ENCODE results near the gene SORL1-AS1.
A peak's percentile ranks its signal among the peaks of the same experiment; 100 is the strongest.

Gene SORL1-AS1

DNA sequence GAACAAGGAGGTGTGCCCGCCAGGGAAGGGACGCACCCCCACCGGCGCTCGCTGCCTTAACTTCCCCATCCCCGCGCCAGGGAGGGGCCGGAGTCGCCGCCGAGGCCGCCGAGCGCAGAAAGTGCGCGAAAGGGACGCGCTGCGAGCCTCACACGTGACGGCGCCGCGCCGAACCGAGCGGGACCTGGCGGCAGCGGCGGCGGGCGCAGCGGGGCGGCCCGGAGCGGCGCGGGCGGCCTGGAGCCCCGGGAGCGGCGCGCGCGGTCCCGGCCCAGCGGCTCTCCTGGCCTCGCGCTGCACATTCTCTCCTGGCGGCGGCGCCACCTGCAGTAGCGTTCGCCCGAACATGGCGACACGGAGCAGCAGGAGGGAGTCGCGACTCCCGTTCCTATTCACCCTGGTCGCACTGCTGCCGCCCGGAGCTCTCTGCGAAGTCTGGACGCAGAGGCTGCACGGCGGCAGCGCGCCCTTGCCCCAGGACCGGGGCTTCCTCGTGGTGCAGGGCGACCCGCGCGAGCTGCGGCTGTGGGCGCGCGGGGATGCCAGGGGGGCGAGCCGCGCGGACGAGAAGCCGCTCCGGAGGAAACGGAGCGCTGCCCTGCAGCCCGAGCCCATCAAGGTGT is 670 bp downstream of the SORL1-AS1 start, which contains the start of gene SORL1:
TSS of gene SORL1 (plus strand) at position 329 of the 623 bp plus-strand sequence. CDS start at position 347, 18 bp downstream.
- DNase-seq (ENCODE audit: low read depth): peak; percentile 69

DNA sequence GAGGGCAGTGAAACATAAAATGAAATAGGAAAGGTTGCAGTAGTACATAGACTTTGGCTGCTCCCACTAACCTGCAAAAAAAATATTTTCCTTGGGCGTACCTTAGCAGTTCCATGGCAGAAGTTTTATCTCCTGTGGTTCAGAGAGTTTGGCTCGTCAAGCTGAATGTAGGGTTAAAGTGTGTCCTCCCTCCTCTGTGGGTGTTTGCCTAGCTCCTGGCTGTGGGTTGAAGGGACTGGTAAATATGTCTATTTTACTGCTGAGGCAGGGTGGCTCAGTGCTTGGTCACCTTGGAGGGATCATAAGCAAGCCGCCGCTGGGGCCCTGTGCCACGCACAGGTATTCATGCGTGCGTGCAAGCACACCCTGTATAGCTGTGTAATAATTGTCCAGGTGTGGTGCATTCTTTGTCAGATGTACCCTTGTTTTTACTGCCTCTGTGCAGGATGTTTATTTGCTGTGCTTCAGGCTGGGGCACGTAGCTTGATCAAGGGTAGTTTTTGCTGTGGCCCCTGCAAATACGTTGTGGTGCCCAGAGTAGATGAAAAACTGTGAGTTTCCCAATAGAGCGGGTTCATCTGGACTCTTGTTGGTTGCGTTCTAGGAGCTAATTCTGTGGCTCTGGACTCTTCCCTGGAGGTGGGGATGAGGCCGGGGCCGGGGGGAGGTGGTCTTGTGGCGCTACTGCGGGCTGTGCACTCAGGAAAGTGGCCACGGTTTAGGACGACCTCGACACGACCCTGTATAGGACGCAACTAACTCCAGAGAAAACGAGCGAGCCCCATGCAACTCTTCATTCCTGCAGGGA is 1.4 kb downstream of the SORL1-AS1 start:
- no peak for DNase-seq (ENCODE audit: low read depth)

DNA sequence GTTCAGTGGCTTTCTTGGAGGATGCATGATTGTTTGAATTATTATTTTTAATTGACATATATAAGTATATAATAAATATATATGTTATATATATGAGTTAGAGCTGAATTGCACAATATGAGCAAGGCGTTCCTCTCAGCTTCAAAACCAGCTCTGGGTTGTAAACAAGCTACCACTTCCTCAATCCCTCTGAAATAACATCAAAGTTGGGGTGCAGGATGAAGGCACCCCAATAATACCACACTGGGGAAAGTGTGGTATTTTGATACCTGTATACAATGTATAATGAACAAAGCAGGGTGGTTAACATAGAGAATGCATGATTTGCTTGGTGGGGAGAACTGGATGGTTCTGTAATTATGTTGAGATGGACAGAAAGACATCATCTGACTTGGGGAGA is 2.4 kb downstream of the SORL1-AS1 start:
- no peak for DNase-seq (ENCODE audit: low read depth)

DNA sequence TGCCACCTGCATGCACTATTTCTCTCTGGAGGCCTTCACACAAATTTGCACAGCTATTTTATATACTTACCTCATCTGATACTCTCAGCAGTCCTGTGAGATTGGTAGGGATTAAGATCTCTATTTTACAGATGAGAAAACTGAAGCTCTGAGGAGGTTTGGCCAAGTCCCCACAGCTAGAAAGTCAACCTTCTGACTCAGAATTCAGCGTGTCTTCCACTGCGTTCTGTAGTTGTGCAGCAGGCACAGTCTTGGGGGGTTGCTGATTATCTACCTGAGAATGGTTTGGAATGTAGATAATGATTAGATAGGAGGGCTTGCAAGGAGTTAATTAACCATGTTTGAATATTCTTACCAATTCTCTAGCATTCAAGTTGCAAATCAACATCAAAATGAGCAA is 3.1 kb downstream of the SORL1-AS1 start:
- no peak for DNase-seq (ENCODE audit: low read depth)

DNA sequence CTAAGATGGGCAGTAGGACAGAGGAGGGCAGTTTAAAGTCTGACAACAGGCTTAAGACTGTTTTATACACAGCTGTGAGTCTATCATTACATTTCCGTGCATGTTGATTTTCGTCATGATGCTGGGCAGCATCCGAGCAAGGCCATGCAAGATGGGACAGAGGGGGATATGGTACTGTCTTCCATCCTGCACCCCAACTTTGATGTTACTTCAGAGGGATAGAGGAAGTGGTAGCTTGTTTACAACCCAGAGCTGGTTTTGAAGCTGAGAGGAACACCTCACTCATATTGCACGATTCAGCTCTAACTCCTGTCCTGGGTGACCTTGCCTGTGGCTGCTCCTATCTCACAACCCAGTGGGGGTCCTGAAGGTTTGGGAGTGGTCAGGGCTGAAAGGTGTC is 3.6 kb downstream of the SORL1-AS1 start:
- DNase-seq (ENCODE audit: low read depth): no peak

DNA sequence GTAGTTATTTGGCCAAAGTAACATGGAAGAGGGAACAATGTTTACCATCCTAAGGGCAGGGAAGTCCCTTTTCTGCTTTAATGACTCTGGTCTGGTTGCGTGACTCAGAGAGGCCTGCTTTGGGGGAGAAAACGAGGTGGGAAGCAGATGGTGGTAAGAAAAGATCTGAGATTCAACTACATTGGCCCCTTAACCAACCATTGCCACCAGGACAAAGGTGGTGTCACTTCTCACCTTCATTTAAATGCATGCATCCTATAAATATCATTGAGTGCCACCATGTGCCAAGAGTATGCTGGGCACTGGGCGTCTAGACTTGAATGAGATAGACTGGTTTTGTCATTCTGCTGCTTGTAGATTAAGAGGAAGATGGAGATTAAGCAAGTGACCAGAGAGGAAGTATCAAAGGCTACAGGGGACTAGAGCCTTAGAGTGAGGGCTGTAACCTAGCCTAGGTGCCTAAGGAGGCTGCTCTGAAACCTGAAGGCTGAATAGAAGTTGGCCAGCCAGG is 4.3 kb downstream of the SORL1-AS1 start:
- no peak for DNase-seq (ENCODE audit: low read depth)

DNA sequence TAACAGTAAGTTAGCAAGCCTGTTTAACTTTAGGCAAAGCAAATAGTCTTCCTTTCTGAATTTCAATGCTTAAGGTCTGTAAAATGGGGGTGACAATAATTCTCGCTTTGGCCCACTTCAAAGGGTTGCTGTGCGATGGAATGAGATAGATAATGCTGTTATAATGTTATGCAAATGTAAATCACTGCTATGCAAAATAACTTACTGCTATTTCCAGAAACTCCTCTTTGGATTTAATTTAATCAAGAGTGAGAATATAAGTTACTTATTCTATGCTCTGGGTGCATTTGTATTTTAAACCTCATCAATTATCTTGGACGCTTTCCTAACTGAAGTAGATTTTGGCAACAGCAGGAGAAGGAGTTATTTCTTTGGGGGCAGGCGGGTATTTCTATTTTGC is 4.8 kb downstream of the SORL1-AS1 start:
- DNase-seq (ENCODE audit: low read depth): no peak

DNA sequence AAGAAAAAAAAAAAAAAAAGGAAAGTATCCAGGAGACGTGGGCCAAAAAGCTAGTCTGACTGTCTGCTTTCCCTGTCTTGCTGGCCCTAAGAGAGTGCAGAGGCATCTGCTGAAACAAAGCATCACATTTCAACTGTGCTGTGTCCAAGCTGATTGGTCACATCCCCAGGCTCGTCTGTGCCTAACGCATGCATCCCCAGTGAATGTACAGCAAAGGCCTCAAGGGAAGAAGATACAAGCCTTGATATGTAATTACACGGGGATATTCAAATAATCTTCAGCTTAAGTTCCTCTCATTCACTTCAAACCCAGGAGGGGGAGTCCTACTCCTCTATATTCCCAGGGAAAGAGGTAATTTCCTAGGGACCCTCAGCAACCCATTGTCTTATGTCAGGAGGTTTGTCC is 6.0 kb downstream of the SORL1-AS1 start:
- DNase-seq (ENCODE audit: low read depth): no peak

DNA sequence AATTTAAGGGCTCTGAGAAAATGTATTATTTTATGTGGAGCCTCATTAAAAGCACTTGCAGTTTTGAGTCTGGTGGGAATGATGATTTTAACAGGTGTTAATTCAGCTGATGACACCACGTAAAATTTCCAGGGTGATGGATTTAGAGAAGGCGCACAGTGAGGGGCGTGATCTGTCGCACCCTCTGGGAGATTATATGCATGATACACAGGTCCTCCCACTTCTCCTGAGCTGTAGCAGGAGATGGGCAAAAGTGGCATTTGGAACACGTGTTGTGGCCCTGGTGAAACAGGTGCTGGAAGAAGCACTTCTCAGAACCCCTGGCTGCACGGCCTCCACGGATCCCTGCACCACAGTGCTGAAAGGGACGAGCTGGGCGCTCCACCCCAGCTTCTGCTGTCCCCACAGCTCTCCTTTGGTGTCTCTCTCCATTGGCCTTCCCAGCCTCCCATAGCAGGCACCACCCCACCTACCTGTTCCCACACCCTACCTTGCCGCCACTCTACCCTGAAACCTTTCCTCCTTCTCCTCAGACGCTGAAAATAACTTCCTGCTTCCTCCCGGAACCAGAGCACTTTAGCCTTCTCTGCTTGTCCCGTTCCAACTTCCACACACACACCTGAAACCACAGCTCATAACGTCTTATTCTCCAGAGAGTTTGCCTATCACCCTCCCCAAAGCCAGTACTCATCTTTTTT is 7.5 kb downstream of the SORL1-AS1 start:
- DNase-seq (ENCODE audit: low read depth): no peak

DNA sequence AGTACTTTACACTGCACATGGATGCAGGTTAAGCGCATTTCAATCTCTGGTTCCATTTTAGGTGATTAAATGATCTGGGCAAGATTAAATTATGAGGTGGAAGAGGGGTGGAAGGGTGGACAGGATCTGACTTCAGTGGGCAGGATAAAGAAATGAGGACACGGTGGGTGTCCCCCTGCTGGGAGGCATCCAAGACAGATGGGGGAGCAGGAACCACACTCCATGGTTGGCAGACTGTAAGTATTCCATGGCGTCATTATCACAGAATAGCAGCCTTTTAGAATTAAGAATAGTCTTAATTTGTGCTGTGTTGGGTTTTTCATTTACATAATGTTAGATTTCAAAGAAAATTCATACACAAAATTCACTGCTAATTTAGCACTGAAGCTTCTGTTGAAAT is 8.2 kb downstream of the SORL1-AS1 start:
- DNase-seq (ENCODE audit: low read depth): no peak

DNA sequence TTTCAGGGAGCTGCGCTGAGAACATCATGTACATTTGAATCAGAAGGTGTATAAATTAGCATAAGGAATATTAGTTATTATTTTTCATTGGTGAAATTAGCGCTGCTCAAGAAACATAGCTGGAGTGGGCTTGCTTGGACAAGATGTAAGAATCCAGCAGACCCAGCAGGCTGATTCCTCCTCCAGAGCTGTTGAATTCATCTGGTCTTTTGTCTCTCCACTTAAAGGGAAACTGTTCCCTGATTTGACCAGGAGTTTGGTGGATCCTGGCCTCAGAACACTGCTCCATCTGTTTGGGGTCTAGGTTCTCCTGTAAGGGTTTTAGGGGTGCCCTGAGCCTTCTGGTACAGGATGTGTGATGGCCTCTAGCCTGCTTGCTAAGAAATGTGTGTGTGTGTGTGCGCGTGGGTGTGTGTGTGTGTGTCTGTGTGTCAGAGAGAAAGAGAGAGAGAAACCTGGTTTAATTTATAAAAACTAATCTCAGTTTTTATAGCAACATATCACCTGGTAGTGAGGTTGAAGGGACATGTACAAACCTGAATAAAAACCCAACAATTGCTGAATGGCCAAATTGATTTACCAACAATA is 9.0 kb downstream of the SORL1-AS1 start:
- DNase-seq (ENCODE audit: low read depth): no peak

DNA sequence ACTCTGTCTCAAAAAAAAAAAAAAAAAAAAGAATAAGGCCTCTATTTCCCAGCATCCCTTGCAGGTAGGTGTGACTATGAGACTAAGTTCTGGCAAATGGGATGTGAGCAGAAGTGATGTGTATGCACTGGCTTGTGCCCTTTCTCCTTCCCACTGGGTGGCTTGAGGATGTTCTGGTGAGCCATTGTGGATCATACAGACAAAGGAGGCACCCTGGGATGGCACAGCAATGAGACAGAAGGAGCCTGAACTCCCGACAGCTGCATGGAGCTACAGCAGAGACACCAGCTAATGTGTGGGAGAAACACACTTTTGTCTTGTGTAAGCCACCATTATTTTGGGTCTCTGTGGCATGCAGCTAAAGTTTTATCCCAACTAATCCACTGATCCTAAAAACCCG is 11.2 kb downstream of the SORL1-AS1 start:
- DNase-seq (ENCODE audit: low read depth): no peak

DNA sequence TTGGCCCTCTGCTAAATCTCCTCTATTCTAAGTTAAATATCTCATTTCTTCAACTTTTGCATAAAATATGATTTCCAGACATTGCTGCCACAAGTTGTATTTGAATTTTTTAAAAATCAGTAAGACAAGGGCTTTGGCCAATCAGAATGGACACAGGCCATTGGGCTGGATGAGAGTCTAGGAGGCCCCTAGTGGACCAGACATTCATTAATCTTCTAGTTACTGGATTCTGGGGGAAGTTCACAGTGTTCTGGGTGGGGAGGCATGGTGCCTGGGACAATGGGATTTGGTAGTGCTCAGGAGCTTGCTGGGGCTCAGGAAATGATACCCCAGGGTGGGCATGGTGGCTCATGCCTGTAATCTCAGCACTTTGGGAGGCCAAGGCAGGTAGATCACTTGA is 13.0 kb downstream of the SORL1-AS1 start:
- no peak for DNase-seq (ENCODE audit: low read depth)

DNA sequence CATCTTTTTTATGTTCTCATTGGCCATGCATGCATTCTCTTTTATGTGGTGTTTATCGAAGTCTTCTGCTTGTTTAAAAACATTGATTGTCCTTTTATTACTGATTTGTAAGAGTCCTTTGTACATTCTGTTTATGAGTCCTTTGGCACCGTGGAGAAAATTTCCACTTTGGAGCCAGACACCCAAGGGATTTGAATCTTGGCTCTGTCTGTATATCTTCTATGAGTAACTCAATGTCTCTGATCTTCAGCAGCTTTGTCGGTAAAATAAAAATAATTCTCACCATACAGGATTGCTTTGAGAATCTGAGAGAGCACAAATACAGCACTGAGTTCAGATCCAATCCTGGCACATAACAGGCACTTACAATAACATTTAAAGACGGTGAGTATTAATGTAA is 13.4 kb downstream of the SORL1-AS1 start:
- no peak for DNase-seq (ENCODE audit: low read depth)

DNA sequence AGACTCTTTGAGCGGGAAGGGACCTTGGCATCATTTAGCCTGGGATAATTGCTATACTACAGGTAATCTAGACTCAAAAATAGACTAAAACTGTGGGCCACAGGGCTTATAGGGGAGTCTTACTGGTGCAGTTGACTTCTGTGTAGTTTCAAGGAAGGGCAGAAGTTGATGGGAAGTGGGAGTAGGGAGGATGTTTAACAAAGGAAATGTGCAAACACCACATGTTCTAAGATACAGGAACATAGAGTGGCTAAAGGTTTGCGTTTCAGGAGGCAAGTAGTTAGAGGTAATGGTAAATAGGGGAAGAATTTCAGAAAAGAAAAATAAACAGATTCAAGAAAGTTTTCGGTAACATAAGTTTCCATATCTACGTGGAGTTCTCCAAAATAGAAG is 15.1 kb downstream of the SORL1-AS1 start:
- no peak for DNase-seq (ENCODE audit: low read depth)

DNA sequence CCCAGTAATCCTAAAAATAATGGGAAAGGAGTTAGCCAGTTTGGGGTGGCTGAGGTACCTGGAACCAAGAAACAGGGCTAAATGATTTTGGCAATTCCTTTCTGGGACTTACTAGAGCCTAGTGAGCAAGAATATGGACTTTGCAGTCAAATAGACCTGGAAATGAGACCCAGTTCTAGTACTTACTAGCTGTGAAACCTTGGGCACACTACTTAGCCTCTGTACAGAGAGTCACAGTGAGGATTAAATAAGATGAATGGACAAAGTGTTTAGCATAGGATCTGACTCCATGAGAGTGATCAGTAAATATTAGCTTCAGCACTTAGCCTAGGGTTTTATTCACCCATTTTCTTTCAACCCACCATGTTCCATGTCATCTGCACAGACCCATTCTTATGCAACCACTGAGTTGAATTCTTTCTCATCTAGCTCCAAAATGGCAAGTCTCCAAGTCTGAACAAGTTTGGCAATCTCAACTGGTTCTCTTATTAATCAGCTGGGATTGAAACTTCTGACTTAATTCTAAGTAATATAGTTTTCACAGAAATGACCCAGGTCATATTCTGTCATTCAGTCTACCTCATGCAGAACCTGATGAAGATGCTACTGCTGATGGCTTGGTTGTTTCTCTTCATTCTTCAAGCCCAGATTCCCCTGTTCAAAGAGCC is 15.6 kb downstream of the SORL1-AS1 start:
- no peak for DNase-seq (ENCODE audit: low read depth)

DNA sequence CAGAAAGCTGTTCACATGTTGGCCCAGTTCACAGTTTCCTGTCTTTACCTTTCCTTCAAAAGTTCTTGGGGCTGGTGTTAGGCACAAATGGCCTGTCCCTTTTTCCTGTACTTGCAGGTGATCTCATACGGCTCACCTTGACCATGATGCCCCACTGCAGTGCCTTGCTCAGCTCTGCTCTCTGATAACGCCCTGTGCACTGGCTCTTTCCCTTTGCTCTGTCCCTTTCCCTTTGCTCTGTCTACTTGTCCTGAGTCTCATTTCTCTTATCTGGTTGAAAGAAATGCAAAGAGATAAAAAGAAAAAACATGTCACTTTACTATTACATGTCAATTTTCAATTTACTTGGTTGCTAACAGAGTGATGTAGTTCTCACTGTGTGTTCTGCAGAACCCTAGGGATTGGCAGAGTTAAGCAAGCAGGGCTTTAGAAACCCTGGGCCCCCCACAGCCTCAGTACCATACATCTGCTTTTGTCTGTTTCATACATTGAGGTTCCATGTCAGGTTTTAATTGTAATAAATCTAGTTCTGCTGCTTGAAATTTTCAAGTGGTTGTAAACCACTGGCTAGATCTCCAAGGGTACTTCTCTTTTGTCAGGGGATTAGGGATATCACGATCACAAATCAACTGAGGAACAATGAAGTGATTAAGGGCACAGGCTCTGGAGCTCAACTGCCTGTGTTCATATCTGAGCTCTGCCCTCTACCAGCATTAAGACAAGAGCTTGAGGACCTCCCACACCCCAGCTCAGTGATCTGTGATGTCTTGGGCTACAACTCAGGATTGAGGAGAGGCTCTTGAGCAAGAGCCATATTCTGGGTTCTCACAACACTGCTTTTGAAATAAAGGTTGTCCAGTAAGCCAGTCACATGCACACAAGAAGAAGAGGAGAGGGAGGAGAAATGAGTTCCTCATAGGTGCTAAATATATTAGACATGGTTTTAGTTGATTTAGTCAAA is 16.9 kb downstream of the SORL1-AS1 start:
- no peak for DNase-seq (ENCODE audit: low read depth)

DNA sequence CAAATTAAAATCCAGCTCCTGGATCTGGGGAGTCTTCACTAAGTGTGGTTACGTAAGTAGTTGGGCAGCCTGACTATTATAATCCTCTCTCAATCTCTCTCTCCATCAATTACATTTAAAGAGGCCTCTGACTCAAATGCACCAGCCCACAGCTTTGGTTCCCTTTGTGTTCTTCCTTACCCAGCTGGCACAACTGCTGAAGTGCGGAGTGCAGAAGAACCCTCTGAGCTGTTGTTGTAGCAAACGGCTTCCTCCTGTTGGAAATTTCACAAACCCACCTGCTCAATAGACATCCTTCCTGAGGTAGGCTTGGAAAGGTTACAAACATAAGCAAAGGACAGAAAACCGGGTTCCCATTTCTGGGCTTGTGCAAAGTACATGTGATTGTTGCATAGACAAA is 17.6 kb downstream of the SORL1-AS1 start:
- no peak for DNase-seq (ENCODE audit: low read depth)

DNA sequence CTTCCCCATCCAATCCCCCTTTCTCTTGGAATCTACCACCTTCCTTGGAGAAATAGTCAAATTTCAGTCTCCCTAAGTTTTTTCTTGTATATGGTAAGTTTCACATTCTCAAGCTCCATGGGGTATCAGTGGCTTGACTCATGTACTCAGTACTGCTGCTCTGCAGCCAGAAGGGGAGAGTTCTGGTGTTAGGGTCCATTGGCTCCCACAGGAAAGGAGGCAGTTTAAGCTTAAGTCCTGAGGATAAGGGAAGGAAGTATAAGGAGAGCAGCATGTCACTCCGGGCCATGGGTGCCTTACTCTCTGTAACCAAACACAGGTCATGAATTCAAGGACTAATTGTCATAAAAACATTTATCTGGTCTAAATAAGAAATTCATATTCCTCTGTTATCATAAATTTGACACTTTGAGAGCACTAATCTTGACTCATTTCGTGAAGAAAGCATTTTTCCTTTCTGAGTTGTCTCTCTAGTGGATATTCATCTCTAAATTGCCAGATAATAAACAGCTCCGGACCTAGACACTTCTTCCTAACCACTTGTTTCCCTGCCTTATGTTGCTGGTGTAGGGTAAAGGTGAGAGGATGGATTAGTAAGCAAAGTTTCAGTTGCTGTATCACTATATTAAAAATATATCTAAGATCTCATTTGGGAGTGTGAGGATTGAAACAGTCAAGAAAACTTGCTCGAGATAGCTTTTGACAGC is 20.8 kb downstream of the SORL1-AS1 start:
- DNase-seq (ENCODE audit: low read depth): no peak

DNA sequence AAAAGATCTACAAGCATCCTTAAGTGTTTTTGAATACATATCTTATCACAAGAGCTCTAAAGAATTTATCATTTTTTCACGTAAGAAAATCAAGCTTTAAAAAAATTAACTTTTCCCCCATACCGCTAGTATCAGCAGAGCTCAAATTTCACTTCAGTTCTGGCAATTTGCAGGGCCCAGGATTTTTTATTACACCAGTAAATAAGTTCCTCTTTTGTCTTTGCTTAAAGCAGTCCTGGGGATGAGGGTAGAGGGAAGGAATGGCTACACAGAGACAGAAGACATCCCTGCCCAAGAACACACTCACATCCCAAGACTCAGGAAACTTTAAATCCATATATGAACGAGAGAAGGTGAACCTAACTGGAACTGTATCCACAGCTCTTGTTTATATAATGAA is 23.2 kb downstream of the SORL1-AS1 start:
- no peak for DNase-seq (ENCODE audit: low read depth)
